Subcutaneous adipose tissue (tissue), 4 donors: Measurements from ENCODE around the gene ZYG11A. TPM values are rescaled to one million over a fixed set of nuclear protein-coding genes. Genes with fewer than 3 reads are reported as not detected.

ENCODE experiments used
- CTCF ChIP-seq: fragments of 450-650 bp; IDR thresholded peaks from one replicate; pipeline ENCODE4 v1.5.1; 2016; ENCODE audit warnings: low read depth, mild to moderate bottlenecking, control low read depth, antibody characterized with exemption, moderate library complexity
- total RNA-seq, 4 donors: library from RNA; depleted of rRNA; stranded (reverse); fragments of >200 nt; gene quantifications; one replicate each; pipeline ENCODE4 v1.1.0, GENCODE V29; 2016

Gene ZYG11A
- total RNA-seq, 4 donors from 2014 or later, result 0.19 TPM; not detected in 3

- no peak for TF ChIP-seq CTCF
These were observed 65.2 kb downstream of the ZYG11A start for GRCh38 chr1:52907812-52908153.

- TF ChIP-seq CTCF, result no peak
These were observed 69.0 kb downstream of the ZYG11A start for GRCh38 chr1:52911541-52911940.

- no peak for TF ChIP-seq CTCF
These were observed 70.5 kb downstream of the ZYG11A start for GRCh38 chr1:52913014-52913413.

- no peak for TF ChIP-seq CTCF
These were observed 71.0 kb downstream of the ZYG11A start for GRCh38 chr1:52913537-52913936.

GRCh38 chr1:52914463-52914862 is 71.9 kb downstream of the ZYG11A start:
- TF ChIP-seq CTCF, result no peak

GRCh38 chr1:52915211-52915854 is 72.8 kb downstream of the ZYG11A start:
- TF ChIP-seq CTCF, result no peak

GRCh38 chr1:52915855-52916220 is 73.3 kb downstream of the ZYG11A start:
- no peak for TF ChIP-seq CTCF
